Thyroid gland (tissue), 4 donors: ENCODE measurements around the gene HDAC9. TPM values are rescaled to one million over a fixed set of nuclear protein-coding genes. Genes with fewer than 3 reads are reported as not detected.

ENCODE experiments used
- DNase-seq, 2 donors: peaks; one replicate each; pipeline ENCODE4 v3.0.0-alpha.2; 2019
- H3K27ac ChIP-seq, 3 donors: fragments of 200-600 bp; sonication (generic); 1 replicate in 2 of 3; 2 replicates in 1 of 3; pipeline ENCODE4 v1.5.1; 2016 to 2019; ENCODE audit warnings: mild to moderate bottlenecking in 1 of 3, moderate library complexity in 1 of 3
- H3K27me3 ChIP-seq: fragments of 200-600 bp; sonication (generic); one replicate; pipeline ENCODE4 v1.5.1; 2019
- H3K36me3 ChIP-seq, 2 donors: fragments of 200-600 bp; sonication (generic); one replicate each; pipeline ENCODE4 v1.5.1; 2016 to 2019
- H3K4me1 ChIP-seq, 2 donors: fragments of 200-600 bp; sonication (generic); one replicate each; pipeline ENCODE4 v1.5.1; 2017 to 2019
- H3K4me3 ChIP-seq, 3 donors: fragments of 200-600 bp; sonication (generic); replicated peaks in 1 of 3; 1 replicate in 2 of 3; 2 replicates in 1 of 3; pipeline ENCODE4 v1.5.1; 2016; ENCODE audit warnings: mild to moderate bottlenecking in 1 of 3
- H3K9me3 ChIP-seq: fragments of 200-600 bp; sonication (generic); one replicate; pipeline ENCODE4 v1.5.1; 2017
- POLR2A ChIP-seq, 2 donors: fragments of 450-650 bp; IDR thresholded peaks; one replicate each; pipeline ENCODE4 v1.6.1; 2017; ENCODE audit warnings: antibody characterized with exemption in 2 of 2, mild to moderate bottlenecking in 2 of 2, moderate library complexity in 1 of 2
- WGBS, 2 donors: methylation state at CpG; one replicate each; pipeline ENCODE4 v1.1.5; 2017; 5-methylcytosine and 5-hydroxymethylcytosine counted together
- intact Hi-C: fragments of 100-400 bp; cut with DNase I; formaldehyde crosslinking; loops from one replicate; pipeline ENCODE4 v1.15.1; 2023
- total RNA-seq, 4 donors: library from RNA; depleted of rRNA; stranded (reverse); fragments of >200 nt; gene quantifications; one replicate each; pipeline ENCODE4 v1.2.3, GENCODE V29; 2016
- TF ChIP-seq, protein P1 (sequence below), 6 experiments: fragments of 200-600 bp in 3 of 6; fragments of 450-650 bp in 3 of 6; sonication (generic) in 3 of 6; IDR thresholded peaks; one replicate each; pipeline ENCODE4 v1.5.1; 2016 to 2019; ENCODE audit warnings: antibody characterized with exemption in 6 of 6, mild to moderate bottlenecking in 2 of 6, inconsistent platforms in 1 of 6, moderate library complexity in 1 of 6

The HDAC9 gene
- total RNA-seq, 4 donors from 2014 or later = 5.4 to 28.2 (median 7.2) TPM

GRCh38 chr7:18468795-18469194, 26.8 kb upstream of the HDAC9 start:
- H3K4me3 ChIP-seq = no peak overlapping the region
- H3K4me1 ChIP-seq = no peaks in the 10 kb centered on the region
- no peaks in the 10 kb centered on the region for H3K36me3 ChIP-seq
- no peaks in the 10 kb centered on the region for H3K27me3 ChIP-seq
- no peak for DNase-seq
- intact Hi-C loops = no loop called here
- TF ChIP-seq POLR2A (IDR thresholded peaks at IDR 0.05) = no peak
- TF ChIP-seq, protein P1, sequence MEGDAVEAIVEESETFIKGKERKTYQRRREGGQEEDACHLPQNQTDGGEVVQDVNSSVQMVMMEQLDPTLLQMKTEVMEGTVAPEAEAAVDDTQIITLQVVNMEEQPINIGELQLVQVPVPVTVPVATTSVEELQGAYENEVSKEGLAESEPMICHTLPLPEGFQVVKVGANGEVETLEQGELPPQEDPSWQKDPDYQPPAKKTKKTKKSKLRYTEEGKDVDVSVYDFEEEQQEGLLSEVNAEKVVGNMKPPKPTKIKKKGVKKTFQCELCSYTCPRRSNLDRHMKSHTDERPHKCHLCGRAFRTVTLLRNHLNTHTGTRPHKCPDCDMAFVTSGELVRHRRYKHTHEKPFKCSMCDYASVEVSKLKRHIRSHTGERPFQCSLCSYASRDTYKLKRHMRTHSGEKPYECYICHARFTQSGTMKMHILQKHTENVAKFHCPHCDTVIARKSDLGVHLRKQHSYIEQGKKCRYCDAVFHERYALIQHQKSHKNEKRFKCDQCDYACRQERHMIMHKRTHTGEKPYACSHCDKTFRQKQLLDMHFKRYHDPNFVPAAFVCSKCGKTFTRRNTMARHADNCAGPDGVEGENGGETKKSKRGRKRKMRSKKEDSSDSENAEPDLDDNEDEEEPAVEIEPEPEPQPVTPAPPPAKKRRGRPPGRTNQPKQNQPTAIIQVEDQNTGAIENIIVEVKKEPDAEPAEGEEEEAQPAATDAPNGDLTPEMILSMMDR (IDR thresholded peaks at IDR 0.05) = no peak
- no peak overlapping the region for H3K27ac ChIP-seq
- no peaks in the 10 kb centered on the region for H3K9me3 ChIP-seq

DNA sequence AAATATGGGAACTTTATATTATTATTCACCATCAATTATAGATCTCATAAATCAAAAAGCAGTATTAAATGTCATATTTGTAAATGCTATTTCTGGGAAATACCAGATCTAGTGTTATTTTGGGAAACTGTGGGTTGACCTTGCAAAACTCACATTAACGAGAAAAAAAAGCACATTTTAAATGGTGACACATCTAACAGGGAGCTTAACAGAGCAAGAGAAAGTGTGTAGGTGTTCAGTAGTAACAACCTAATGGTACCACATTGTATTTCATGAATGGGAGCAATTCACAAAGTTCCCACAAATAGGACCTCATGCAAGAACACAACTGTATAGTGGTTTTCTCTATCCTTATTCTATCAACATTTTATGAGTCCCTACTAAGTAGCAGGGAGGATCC, 26.2 kb upstream of the HDAC9 start:
- H3K9me3 ChIP-seq = no peaks in the 10 kb centered on the region
- H3K36me3 ChIP-seq = no peaks in the 10 kb centered on the region
- no peak for DNase-seq
- no peak overlapping the region for H3K27ac ChIP-seq
- intact Hi-C loops = no loop called here
- 67 to 79% methylated on average over 1 of the region's 1 CpG for WGBS, 2 donors
- no peaks in the 10 kb centered on the region for H3K27me3 ChIP-seq
- H3K4me3 ChIP-seq = no peak overlapping the region
- TF ChIP-seq, protein P1 (IDR thresholded peaks at IDR 0.05) = no peak
- no peak for TF ChIP-seq POLR2A (IDR thresholded peaks at IDR 0.05)
- no peaks in the 10 kb centered on the region for H3K4me1 ChIP-seq

DNA sequence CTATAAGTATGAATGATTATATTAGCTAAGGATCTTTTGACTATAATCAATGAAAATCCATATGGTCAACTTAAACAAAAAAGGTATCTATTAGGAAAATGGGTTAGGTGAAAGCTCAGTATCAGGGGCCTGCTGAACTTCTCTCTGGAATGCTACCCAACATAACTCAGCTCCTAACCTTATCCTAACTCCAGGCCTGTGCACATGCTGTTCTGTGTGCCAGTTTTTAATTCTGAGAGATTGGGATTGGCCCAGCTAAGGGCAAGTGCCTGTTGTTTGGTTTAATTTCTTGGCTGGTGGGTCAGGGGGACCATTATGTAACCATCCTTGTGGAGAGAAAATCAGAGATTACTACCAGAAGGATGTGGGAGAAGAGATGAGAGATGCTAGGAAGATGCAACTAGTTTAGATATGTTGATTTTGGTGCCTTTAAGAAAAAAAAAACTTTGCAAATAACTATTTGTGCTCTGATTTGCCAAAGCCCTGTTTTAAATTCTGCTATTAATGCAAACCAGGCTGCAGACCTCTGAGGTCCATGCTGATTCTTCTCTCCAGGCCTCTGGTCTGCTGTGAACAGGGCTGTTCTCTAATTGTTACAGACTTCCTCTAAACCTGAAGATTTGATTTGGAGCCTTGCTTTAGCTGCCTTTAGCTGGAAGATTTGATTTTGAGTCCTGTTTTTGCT, 23.9 kb upstream of the HDAC9 start:
- Histone ChIP-seq H3K27me3 (no peaks in the 10 kb centered on the region), H3K36me3 (no peaks in the 10 kb centered on the region), H3K4me3 (no peak overlapping the region), H3K4me1 (peaks cover 0 to 6% of the 10 kb centered on the region in 2 donors), H3K27ac (no peak overlapping the region), H3K9me3 (no peaks in the 10 kb centered on the region)
- TF ChIP-seq POLR2A (IDR thresholded peaks at IDR 0.05) = no peak
- TF ChIP-seq, protein P1 (IDR thresholded peaks at IDR 0.05) = no peak
- no peak for DNase-seq
- intact Hi-C loops = no loop called here

- no peak for DNase-seq
- H3K27ac ChIP-seq = no peak overlapping the region
- WGBS, 2 donors = 98 to 100% methylated on average over 2 of the region's 2 CpGs
- no peaks in the 10 kb centered on the region for H3K27me3 ChIP-seq
- no peak overlapping the region for H3K4me3 ChIP-seq
- H3K36me3 ChIP-seq = no peaks in the 10 kb centered on the region
- no peak for TF ChIP-seq POLR2A (IDR thresholded peaks at IDR 0.05)
- TF ChIP-seq, protein P1 (IDR thresholded peaks at IDR 0.05) = no peak
- intact Hi-C loops = no loop called here
- peaks cover 0 to 6% of the 10 kb centered on the region in 2 donors for H3K4me1 ChIP-seq
- no peaks in the 10 kb centered on the region for H3K9me3 ChIP-seq
Observed at GRCh38 chr7:18472161-18472483, 23.4 kb upstream of the HDAC9 start.

GRCh38 chr7:18473119-18473518, 22.4 kb upstream of the HDAC9 start:
- no peak overlapping the region for H3K4me3 ChIP-seq
- no peak overlapping the region for H3K27ac ChIP-seq
- no peaks in the 10 kb centered on the region for H3K9me3 ChIP-seq
- no peaks in the 10 kb centered on the region for H3K36me3 ChIP-seq
- no peak for TF ChIP-seq POLR2A (IDR thresholded peaks at IDR 0.05)
- TF ChIP-seq, protein P1 (IDR thresholded peaks at IDR 0.05) = no peak
- WGBS, 2 donors = 98 to 99% methylated on average over 2 of the region's 2 CpGs
- no peak for DNase-seq
- peaks cover 0 to 6% of the 10 kb centered on the region in 2 donors for H3K4me1 ChIP-seq
- H3K27me3 ChIP-seq = no peaks in the 10 kb centered on the region
- intact Hi-C loops = no loop called here
